HL-60 (cell line): ENCODE measurements around the gene HSBP1.

ENCODE experiments used
- DNase-seq, 2 experiments: peaks; one replicate each; pipeline ENCODE4 v3.0.0-alpha.2; 2010 to 2020; ENCODE audit warnings: low read depth in 1 of 2, low spot score in 1 of 2
- H3K27ac ChIP-seq: fragments of 250-450 bp; sonication (Bioruptor Pico); replicated peaks from 2 replicates; pipeline ENCODE4 v1.5.1; 2020; ENCODE audit warnings: mild to moderate bottlenecking, moderate library complexity
- H3K27me3 ChIP-seq: fragments of 250-450 bp; sonication (Bioruptor Pico); 2 replicates; pipeline ENCODE4 v1.5.1; 2021; ENCODE audit warnings: mild to moderate bottlenecking, moderate library complexity; ENCODE audit not compliant: insufficient read depth, poor library complexity, severe bottlenecking
- H3K4me3 ChIP-seq: replicated peaks from 2 replicates; pipeline ENCODE4 v1.5.1; 2011; ENCODE audit warnings: mild to moderate bottlenecking, control low read depth, low read length; ENCODE audit not compliant: insufficient read depth
- GABPA ChIP-seq: IDR thresholded peaks from 2 replicates; pipeline ENCODE4 v1.6.1; 2012; ENCODE audit warnings: low read depth
- POLR2AphosphoS5 ChIP-seq: IDR thresholded peaks from 2 replicates; pipeline ENCODE4 v1.6.1; 2012; ENCODE audit warnings: low read depth
- SPI1 ChIP-seq: IDR thresholded peaks from 2 replicates; pipeline ENCODE4 v1.6.1; 2012; ENCODE audit warnings: low read depth, mild to moderate bottlenecking, borderline replicate concordance
- TF ChIP-seq, protein P1 (sequence below): IDR thresholded peaks from 2 replicates; pipeline ENCODE4 v1.6.1; 2012; ENCODE audit warnings: low read depth; ENCODE audit not compliant: insufficient replicate concordance
- TF ChIP-seq, protein P2 (sequence below): IDR thresholded peaks from one replicate; pipeline ENCODE4 v1.5.1; 2011; ENCODE audit warnings: low read length, control low read depth, inconsistent platforms; ENCODE audit not compliant: insufficient read depth

Gene HSBP1

GRCh38 chr16:83838151-83838550, 30.4 kb downstream of the HSBP1 start:
- no peak for DNase-seq
- Histone ChIP-seq H3K27me3 (no peaks in the 10 kb centered on the region), H3K4me3 (no peak overlapping the region), H3K27ac (no peak overlapping the region)
- TF ChIP-seq SPI1 (no peak), GABPA (no peak), POLR2AphosphoS5 (no peak)
- TF ChIP-seq, protein P1, sequence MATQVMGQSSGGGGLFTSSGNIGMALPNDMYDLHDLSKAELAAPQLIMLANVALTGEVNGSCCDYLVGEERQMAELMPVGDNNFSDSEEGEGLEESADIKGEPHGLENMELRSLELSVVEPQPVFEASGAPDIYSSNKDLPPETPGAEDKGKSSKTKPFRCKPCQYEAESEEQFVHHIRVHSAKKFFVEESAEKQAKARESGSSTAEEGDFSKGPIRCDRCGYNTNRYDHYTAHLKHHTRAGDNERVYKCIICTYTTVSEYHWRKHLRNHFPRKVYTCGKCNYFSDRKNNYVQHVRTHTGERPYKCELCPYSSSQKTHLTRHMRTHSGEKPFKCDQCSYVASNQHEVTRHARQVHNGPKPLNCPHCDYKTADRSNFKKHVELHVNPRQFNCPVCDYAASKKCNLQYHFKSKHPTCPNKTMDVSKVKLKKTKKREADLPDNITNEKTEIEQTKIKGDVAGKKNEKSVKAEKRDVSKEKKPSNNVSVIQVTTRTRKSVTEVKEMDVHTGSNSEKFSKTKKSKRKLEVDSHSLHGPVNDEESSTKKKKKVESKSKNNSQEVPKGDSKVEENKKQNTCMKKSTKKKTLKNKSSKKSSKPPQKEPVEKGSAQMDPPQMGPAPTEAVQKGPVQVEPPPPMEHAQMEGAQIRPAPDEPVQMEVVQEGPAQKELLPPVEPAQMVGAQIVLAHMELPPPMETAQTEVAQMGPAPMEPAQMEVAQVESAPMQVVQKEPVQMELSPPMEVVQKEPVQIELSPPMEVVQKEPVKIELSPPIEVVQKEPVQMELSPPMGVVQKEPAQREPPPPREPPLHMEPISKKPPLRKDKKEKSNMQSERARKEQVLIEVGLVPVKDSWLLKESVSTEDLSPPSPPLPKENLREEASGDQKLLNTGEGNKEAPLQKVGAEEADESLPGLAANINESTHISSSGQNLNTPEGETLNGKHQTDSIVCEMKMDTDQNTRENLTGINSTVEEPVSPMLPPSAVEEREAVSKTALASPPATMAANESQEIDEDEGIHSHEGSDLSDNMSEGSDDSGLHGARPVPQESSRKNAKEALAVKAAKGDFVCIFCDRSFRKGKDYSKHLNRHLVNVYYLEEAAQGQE, result no peak
- TF ChIP-seq, protein P2, sequence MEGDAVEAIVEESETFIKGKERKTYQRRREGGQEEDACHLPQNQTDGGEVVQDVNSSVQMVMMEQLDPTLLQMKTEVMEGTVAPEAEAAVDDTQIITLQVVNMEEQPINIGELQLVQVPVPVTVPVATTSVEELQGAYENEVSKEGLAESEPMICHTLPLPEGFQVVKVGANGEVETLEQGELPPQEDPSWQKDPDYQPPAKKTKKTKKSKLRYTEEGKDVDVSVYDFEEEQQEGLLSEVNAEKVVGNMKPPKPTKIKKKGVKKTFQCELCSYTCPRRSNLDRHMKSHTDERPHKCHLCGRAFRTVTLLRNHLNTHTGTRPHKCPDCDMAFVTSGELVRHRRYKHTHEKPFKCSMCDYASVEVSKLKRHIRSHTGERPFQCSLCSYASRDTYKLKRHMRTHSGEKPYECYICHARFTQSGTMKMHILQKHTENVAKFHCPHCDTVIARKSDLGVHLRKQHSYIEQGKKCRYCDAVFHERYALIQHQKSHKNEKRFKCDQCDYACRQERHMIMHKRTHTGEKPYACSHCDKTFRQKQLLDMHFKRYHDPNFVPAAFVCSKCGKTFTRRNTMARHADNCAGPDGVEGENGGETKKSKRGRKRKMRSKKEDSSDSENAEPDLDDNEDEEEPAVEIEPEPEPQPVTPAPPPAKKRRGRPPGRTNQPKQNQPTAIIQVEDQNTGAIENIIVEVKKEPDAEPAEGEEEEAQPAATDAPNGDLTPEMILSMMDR, result no peak

GRCh38 chr16:83839561-83839960, 31.8 kb downstream of the HSBP1 start:
- no peak for DNase-seq
- Histone ChIP-seq H3K27ac (no peak overlapping the region), H3K27me3 (no peaks in the 10 kb centered on the region), H3K4me3 (no peak overlapping the region)
- TF ChIP-seq POLR2AphosphoS5 (no peak), SPI1 (no peak), GABPA (no peak)
- TF ChIP-seq, protein P1, result no peak
- TF ChIP-seq, protein P2, result no peak

DNA sequence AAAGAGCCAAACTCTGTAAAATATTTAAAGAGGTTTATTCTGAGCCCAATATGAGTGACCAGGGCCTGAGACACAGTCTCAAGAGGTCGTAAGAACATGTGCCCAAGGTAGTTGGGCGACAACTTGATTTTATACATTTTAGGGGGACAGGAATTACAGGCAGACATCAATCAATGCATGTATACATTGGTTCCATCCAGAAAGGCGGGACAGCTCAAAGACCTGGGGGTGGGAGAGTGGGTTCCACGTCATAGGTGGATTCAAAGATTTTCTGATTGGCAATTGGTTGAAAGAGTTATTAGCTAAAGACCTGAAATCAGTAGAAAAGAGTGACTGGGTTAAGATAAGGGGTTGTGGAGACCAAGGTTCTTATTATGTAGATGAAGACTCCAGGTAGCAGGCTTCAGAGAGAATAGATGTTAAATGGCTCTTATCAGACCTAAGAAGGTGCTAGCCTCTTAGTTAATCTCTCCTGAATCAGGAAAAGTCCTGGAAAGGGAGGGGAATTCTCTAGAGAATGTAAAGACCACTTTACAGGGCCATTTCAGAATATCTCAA, 32.4 kb downstream of the HSBP1 start:
- Histone ChIP-seq H3K27ac (no peak overlapping the region), H3K4me3 (no peak overlapping the region), H3K27me3 (no peaks in the 10 kb centered on the region)
- no peak for TF ChIP-seq GABPA
- no peak for TF ChIP-seq SPI1
- TF ChIP-seq, protein P2, result no peak
- TF ChIP-seq, protein P1, result no peak
- no peak for DNase-seq
